Measurements from ENCODE around the gene MED27. TPM values are rescaled to one million over a fixed set of nuclear protein-coding genes. Genes with fewer than 3 reads are reported as not detected.

The MED27 gene
- total and polyA plus RNA-seq, 2 of the 8 experiments (the other 6 are each of a cell fraction or from before 2014, with no cell fraction given): 29.9 to 56.5 TPM

GRCh38 chr9:132018957-132019405 is 60.7 kb downstream of the MED27 start:
- no peak for DNase-seq (ENCODE audit: low read depth in 1 of 2, low spot score in 2 of 2)
- H2AFZ ChIP-seq (ENCODE audit: low read length): no peak overlapping the region
- CTCF ChIA-PET (ENCODE audit: partially characterized antibody): interaction anchor here (0.8 to 1.6 kb wide), 5 partner anchors 9 to 58 kb away, joined by 3 to 4 read pairs (median 3); no protein-coding TSS in a partner anchor
- no peak overlapping the region for H3K14ac ChIP-seq (ENCODE audit: insufficient read length)
- no peak for FAIRE-seq
- H4K8ac ChIP-seq (ENCODE audit: extremely low read depth, insufficient read depth, low read length): no peak overlapping the region
- no peak overlapping the region for H3K23ac ChIP-seq (ENCODE audit: insufficient read length)
- H3K4me3 ChIP-seq (ENCODE audit: extremely low read depth in 1 of 4, insufficient read depth in 2 of 4, low read depth in 3 of 4, low read length in 4 of 4): no peak overlapping the region
- H3K79me1 ChIP-seq (ENCODE audit: low read depth, low read length): peaks cover 4% of the 10 kb centered on the region
- H2AK5ac ChIP-seq (ENCODE audit: low read depth, low read length): no peak overlapping the region
- no peak overlapping the region for H3K18ac ChIP-seq (ENCODE audit: extremely low read depth, low read length)
- no peak overlapping the region for H2BK20ac ChIP-seq (ENCODE audit: low read length)
- peaks cover 0 to 19% of the 10 kb centered on the region in 2 experiments; a peak in 2 of 4 replicates for H3K79me2 ChIP-seq (ENCODE audit: control insufficient read depth in 1 of 2, insufficient read depth in 2 of 2, low read length in 2 of 2)
- no peak overlapping the region for H2BK120ac ChIP-seq (replicated peaks; ENCODE audit: low read depth, low read length)
- no peaks in the 10 kb centered on the region for H3K9me3 ChIP-seq (ENCODE audit: insufficient read depth in 2 of 2, low read depth in 1 of 2, low read length in 1 of 2)
- peaks cover 0 to 12% (median 6%) of the 10 kb centered on the region in 4 experiments; a peak in 6 of 7 replicates for H3K4me1 ChIP-seq (replicated peaks in 1 of 4; ENCODE audit: control insufficient read depth in 3 of 4, insufficient read depth in 4 of 4, low read length in 3 of 4)
- 93% methylated on average over 3 of the region's 3 CpGs; no CpG with 5 or more reads in 1 of the 2 experiments for WGBS, 2 experiments (ENCODE audit: extremely low coverage in 1 of 2, insufficient coverage in 1 of 2, insufficient read length in 1 of 2, insufficient replicate concordance in 2 of 2, low coverage in 1 of 2, low lambda C conversion rate in 2 of 2, missing lambda C conversion rate in 1 of 2)
- no peaks in the 10 kb centered on the region for H3K23me2 ChIP-seq (ENCODE audit: low read depth, low read length)
- no peak overlapping the region for H2BK5ac ChIP-seq (ENCODE audit: low read depth, low read length)
- H4K91ac ChIP-seq (replicated peaks; ENCODE audit: insufficient read length, low read length): no peak overlapping the region
- H2BK12ac ChIP-seq (ENCODE audit: low read depth, low read length): no peak overlapping the region
- no peak overlapping the region for H3K56ac ChIP-seq (replicated peaks; ENCODE audit: insufficient read length, low read depth, low read length)
- peaks cover 4 to 10% of the 10 kb centered on the region in 2 experiments for H4K20me1 ChIP-seq (replicated peaks in 1 of 2; ENCODE audit: control insufficient read depth in 1 of 2, insufficient read depth in 2 of 2, low read length in 2 of 2)
- no peak overlapping the region for H3K4me2 ChIP-seq (ENCODE audit: insufficient read depth in 1 of 2, low read depth in 2 of 2, low read length in 2 of 2)
- no peaks in the 10 kb centered on the region for H3K27me3 ChIP-seq (replicated peaks in 1 of 4; ENCODE audit: control insufficient read depth in 3 of 4, extremely low read depth in 1 of 4, insufficient read depth in 3 of 4, low read length in 3 of 4)
- no peak overlapping the region for H4K5ac ChIP-seq (ENCODE audit: insufficient read length, low read depth, low read length)
- H3K36me3 ChIP-seq (ENCODE audit: control insufficient read depth in 2 of 4, insufficient read depth in 4 of 4, low read length in 3 of 4): no peaks in the 10 kb centered on the region
- POLR2A ChIA-PET (ENCODE audit: partially characterized antibody): interaction anchor here (1.2 kb wide), 1 partner anchor 9 kb away, joined by 4 read pairs; no protein-coding TSS in a partner anchor
- no peak overlapping the region for H2BK15ac ChIP-seq (ENCODE audit: low read length)
- no peak overlapping the region for H3K9ac ChIP-seq (replicated peaks in 1 of 4; ENCODE audit: extremely low read depth in 1 of 4, low read depth in 3 of 4, low read length in 3 of 4)
- no peak overlapping the region for H3K27ac ChIP-seq (ENCODE audit: low read depth, low read length)
- H3K4ac ChIP-seq (replicated peaks; ENCODE audit: insufficient read length, low read depth, low read length): no peak overlapping the region
- no peak for TF ChIP-seq SIN3A (conservative IDR thresholded peaks at IDR 0.05 in 1 of 2, IDR thresholded peaks at IDR 0.05 in 1 of 2; ENCODE audit: low read depth in 1 of 2, low read length in 2 of 2)
- no peak for TF ChIP-seq GTF2F1 (IDR thresholded peaks at IDR 0.05; ENCODE audit: borderline replicate concordance, low read depth, low read length)
- TF ChIP-seq E2F6 (IDR thresholded peaks at IDR 0.05): no peak
- TF ChIP-seq, protein P1, sequence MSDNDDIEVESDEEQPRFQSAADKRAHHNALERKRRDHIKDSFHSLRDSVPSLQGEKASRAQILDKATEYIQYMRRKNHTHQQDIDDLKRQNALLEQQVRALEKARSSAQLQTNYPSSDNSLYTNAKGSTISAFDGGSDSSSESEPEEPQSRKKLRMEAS (IDR thresholded peaks at IDR 0.05): no peak
- no peak for TF ChIP-seq TAF1 (IDR thresholded peaks at IDR 0.05; ENCODE audit: low read depth, low read length)
- TF ChIP-seq SIRT6 (IDR thresholded peaks at IDR 0.05; ENCODE audit: low read length): no peak
- no peak for TF ChIP-seq RBBP5 (IDR thresholded peaks at IDR 0.05; ENCODE audit: borderline replicate concordance, low read depth, low read length)
- TF ChIP-seq CBX5 (IDR thresholded peaks at IDR 0.05; ENCODE audit: low read depth, low read length): no peak
- no peak for TF ChIP-seq FOSL1 (IDR thresholded peaks at IDR 0.05; ENCODE audit: insufficient read depth, low read depth, low read length)
- TF ChIP-seq, protein P2, sequence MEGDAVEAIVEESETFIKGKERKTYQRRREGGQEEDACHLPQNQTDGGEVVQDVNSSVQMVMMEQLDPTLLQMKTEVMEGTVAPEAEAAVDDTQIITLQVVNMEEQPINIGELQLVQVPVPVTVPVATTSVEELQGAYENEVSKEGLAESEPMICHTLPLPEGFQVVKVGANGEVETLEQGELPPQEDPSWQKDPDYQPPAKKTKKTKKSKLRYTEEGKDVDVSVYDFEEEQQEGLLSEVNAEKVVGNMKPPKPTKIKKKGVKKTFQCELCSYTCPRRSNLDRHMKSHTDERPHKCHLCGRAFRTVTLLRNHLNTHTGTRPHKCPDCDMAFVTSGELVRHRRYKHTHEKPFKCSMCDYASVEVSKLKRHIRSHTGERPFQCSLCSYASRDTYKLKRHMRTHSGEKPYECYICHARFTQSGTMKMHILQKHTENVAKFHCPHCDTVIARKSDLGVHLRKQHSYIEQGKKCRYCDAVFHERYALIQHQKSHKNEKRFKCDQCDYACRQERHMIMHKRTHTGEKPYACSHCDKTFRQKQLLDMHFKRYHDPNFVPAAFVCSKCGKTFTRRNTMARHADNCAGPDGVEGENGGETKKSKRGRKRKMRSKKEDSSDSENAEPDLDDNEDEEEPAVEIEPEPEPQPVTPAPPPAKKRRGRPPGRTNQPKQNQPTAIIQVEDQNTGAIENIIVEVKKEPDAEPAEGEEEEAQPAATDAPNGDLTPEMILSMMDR (IDR thresholded peaks at IDR 0.05; ENCODE audit: control extremely low read depth in 1 of 3, insufficient read depth in 1 of 3, low read depth in 1 of 3, low read length in 3 of 3): no peak
